GM23338 (cell line): ENCODE data around the gene PDE3A. TPM values are rescaled to one million over a fixed set of nuclear protein-coding genes. Genes with fewer than 3 reads are reported as not detected.

ENCODE experiments used
- ATAC-seq: fragments of 200-7000 bp; cut with Tn5 transposase; 3 replicates; pipeline ENCODE4 v1.9.1; 2020
- DNase-seq: peaks from one replicate; pipeline ENCODE4 v3.0.0-alpha.2; 2015; ENCODE audit warnings: low spot score
- H2AFZ ChIP-seq: fragments of 200-600 bp; sonication (generic); 2 replicates; pipeline ENCODE4 v1.8.0; 2016; ENCODE audit warnings: antibody characterized with exemption, mild to moderate bottlenecking, moderate library complexity
- H3F3A ChIP-seq: fragments of 200-600 bp; sonication (generic); replicated peaks from 2 replicates; pipeline ENCODE4 v1.8.0; 2017; ENCODE audit warnings: antibody characterized with exemption, mixed run types, low read depth
- H3K27ac ChIP-seq: fragments of 200-600 bp; sonication (generic); 2 replicates; pipeline ENCODE4 v1.6.1; 2016; ENCODE audit warnings: low read depth
- H3K27me3 ChIP-seq: fragments of 200-600 bp; sonication (generic); 2 replicates; pipeline ENCODE4 v1.8.0; 2016; ENCODE audit warnings: mild to moderate bottlenecking, mixed run types, moderate library complexity; ENCODE audit not compliant: insufficient read depth
- H3K36me3 ChIP-seq: fragments of 200-600 bp; sonication (generic); 2 replicates; pipeline ENCODE4 v1.8.0; 2016; ENCODE audit warnings: mild to moderate bottlenecking; ENCODE audit not compliant: insufficient read depth
- H3K4me1 ChIP-seq: fragments of 200-600 bp; sonication (generic); 2 replicates; pipeline ENCODE4 v1.8.0; 2016; ENCODE audit warnings: mild to moderate bottlenecking, moderate library complexity; ENCODE audit not compliant: insufficient read depth
- H3K4me2 ChIP-seq: fragments of 200-600 bp; sonication (generic); 2 replicates; pipeline ENCODE4 v1.7.1; 2017; ENCODE audit warnings: mixed run types
- H3K4me3 ChIP-seq: fragments of 200-600 bp; sonication (generic); 2 replicates; pipeline ENCODE4 v1.6.1; 2016; ENCODE audit warnings: mixed run types
- H3K79me2 ChIP-seq: fragments of 200-600 bp; sonication (generic); replicated peaks from 2 replicates; pipeline ENCODE4 v1.8.0; 2017; ENCODE audit warnings: mild to moderate bottlenecking; ENCODE audit not compliant: insufficient read depth
- H3K9me2 ChIP-seq: fragments of 200-600 bp; sonication (generic); 2 replicates; pipeline ENCODE4 v1.8.0; 2017; ENCODE audit not compliant: insufficient read depth
- H4K20me1 ChIP-seq: fragments of 200-600 bp; sonication (generic); replicated peaks from 2 replicates; pipeline ENCODE4 v1.8.0; 2017; ENCODE audit warnings: mild to moderate bottlenecking; ENCODE audit not compliant: insufficient read depth
- H3K27ac Mint-ChIP-seq: 2 replicates; pipeline ENCODE4 v1.8.0; 2020; ENCODE audit warnings: inconsistent platforms, mild to moderate bottlenecking, moderate library complexity, mixed read lengths
- H3K27me3 Mint-ChIP-seq: 3 replicates; pipeline ENCODE4 v1.8.0; 2022; ENCODE audit warnings: low read depth, mild to moderate bottlenecking, moderate library complexity, mixed read lengths, inconsistent platforms; ENCODE audit not compliant: insufficient read depth, poor library complexity
- H3K36me3 Mint-ChIP-seq: 3 replicates; pipeline ENCODE4 v1.8.0; 2021; ENCODE audit warnings: low read depth, mild to moderate bottlenecking, inconsistent platforms, moderate library complexity, mixed read lengths
- H3K4me1 Mint-ChIP-seq: 3 replicates; pipeline ENCODE4 v1.8.0; 2020; ENCODE audit warnings: mild to moderate bottlenecking, inconsistent platforms, mixed read lengths
- H3K4me3 Mint-ChIP-seq: 3 replicates; pipeline ENCODE4 v1.8.0; 2021; ENCODE audit warnings: moderate library complexity, mild to moderate bottlenecking, inconsistent platforms, mixed read lengths
- H3K9me3 Mint-ChIP-seq: 3 replicates; pipeline ENCODE4 v1.8.0; 2020; ENCODE audit warnings: moderate library complexity, mild to moderate bottlenecking, inconsistent platforms, mixed read lengths
- CREB1 ChIP-seq: fragments of 250-450 bp; sonication (Bioruptor Pico); IDR thresholded peaks from 2 replicates; pipeline ENCODE4 v1.5.0; 2020; ENCODE audit warnings: low read depth, mild to moderate bottlenecking, moderate library complexity
- EZH2 ChIP-seq: fragments of 200-600 bp; sonication (generic); IDR thresholded peaks from one replicate; pipeline ENCODE4 v1.8.0; 2017; ENCODE audit warnings: antibody characterized with exemption, mild to moderate bottlenecking, low read depth; ENCODE audit not compliant: unreplicated experiment
- EZH2phosphoT487 ChIP-seq: fragments of 200-600 bp; sonication (generic); IDR thresholded peaks from one replicate; pipeline ENCODE4 v1.8.1; 2018; ENCODE audit warnings: antibody characterized with exemption; ENCODE audit not compliant: unreplicated experiment
- JUNB ChIP-seq: IDR thresholded peaks from one replicate; pipeline ENCODE4 v1.6.1; 2016; ENCODE audit warnings: antibody characterized with exemption; ENCODE audit not compliant: unreplicated experiment
- NANOG ChIP-seq: IDR thresholded peaks from 2 replicates; pipeline ENCODE4 v1.6.1; 2016; ENCODE audit warnings: antibody characterized with exemption, borderline replicate concordance
- POLR2AphosphoS5 ChIP-seq: IDR thresholded peaks from 2 replicates; pipeline ENCODE4 v1.6.1; 2016; ENCODE audit warnings: antibody characterized with exemption, low read depth
- STAT1 ChIP-seq: IDR thresholded peaks from one replicate; pipeline ENCODE4 v1.6.1; 2016; ENCODE audit warnings: antibody characterized with exemption; ENCODE audit not compliant: unreplicated experiment
- ZNF114 ChIP-seq: fragments of 250-450 bp; sonication (Bioruptor Pico); IDR thresholded peaks from 2 replicates; pipeline ENCODE4 v1.5.0; 2020; ENCODE audit warnings: mild to moderate bottlenecking, moderate library complexity
- ZNF331 ChIP-seq: fragments of 250-450 bp; sonication (Bioruptor Pico); IDR thresholded peaks from 2 replicates; pipeline ENCODE4 v1.5.0; 2020; ENCODE audit warnings: low read depth, mild to moderate bottlenecking, moderate library complexity
- polyA plus RNA-seq: library from polyadenylated mRNA; unstranded; fragments of >200 nt; fragmentation: Nextera tagmentation; extraction: Ambion mirVana; gene quantifications from 2 replicates; pipeline ENCODE4 v1.2.1, GENCODE V29; 2016
- total RNA-seq: library from RNA; depleted of rRNA; stranded (reverse); fragments of >200 nt; shearing (Covaris generic); gene quantifications from 2 replicates; pipeline ENCODE4 v1.2.3, GENCODE V29; 2014
- TF ChIP-seq, protein P1 (sequence below): IDR thresholded peaks from one replicate; pipeline ENCODE4 v1.6.1; 2018; ENCODE audit warnings: antibody characterized with exemption; ENCODE audit not compliant: unreplicated experiment
- TF ChIP-seq, protein P2 (sequence below): fragments of 250-450 bp; sonication (Bioruptor Pico); IDR thresholded peaks from 2 replicates; pipeline ENCODE4 v1.5.0; 2020; ENCODE audit warnings: mild to moderate bottlenecking, moderate library complexity
- TF ChIP-seq, protein P3 (sequence below), 2 experiments: fragments of 200-600 bp in 1 of 2; sonication (generic) in 1 of 2; conservative IDR thresholded peaks; 2 replicates each; pipeline versions ENCODE4 v1.5.1 to v1.6.1; 2016 to 2017; ENCODE audit warnings: antibody characterized with exemption in 2 of 2, low read depth in 2 of 2, mild to moderate bottlenecking in 2 of 2, moderate library complexity in 1 of 2
- TF ChIP-seq, protein P4 (sequence below): IDR thresholded peaks from 2 replicates; pipeline ENCODE4 v1.6.1; 2016; ENCODE audit warnings: antibody characterized with exemption

The PDE3A gene
- total and polyA plus RNA-seq, 2 experiments from 2014 or later, result 2.7 to 9.2 TPM

DNA sequence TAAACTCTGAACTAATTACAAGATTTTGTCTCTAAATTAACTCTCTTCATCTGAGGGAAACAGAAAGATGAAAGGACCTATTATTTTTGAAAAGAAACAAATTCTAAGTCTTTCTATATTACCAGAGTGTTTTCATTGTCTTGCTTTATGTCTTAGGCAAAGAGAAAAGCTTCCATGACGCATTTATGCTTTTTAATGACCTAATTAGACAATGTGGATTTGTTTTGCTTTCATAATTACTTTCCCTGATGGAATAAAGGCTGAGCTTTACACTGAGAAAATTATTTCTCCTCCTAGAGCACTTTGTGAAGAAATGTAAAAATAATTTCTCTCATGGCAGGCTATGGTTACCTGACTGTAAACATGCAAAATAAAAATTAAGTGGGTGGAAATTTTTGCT is 188.8 kb downstream of the PDE3A start:
- Histone ChIP-seq H4K20me1 (no peaks in the 10 kb centered on the region), H3K27ac (no peak overlapping the region), H3K4me2 (no peak overlapping the region), H3K9me2 (no peaks in the 10 kb centered on the region), H3K4me3 (no peak overlapping the region), H3K27me3 (no peaks in the 10 kb centered on the region), H3K79me2 (no peaks in the 10 kb centered on the region), H2AFZ (no peak overlapping the region), H3K4me1 (no peaks in the 10 kb centered on the region), H3F3A (no peaks in the 10 kb centered on the region), H3K36me3 (no peaks in the 10 kb centered on the region)
- no peaks in the 10 kb centered on the region for H3K27me3 Mint-ChIP-seq
- peaks cover 2% of the 10 kb centered on the region; the same call in 1 of the 3 replicates for H3K36me3 Mint-ChIP-seq
- ATAC-seq (no peak), DNase-seq (no peak)
- H3K27ac Mint-ChIP-seq, result no peak overlapping the region
- H3K4me3 Mint-ChIP-seq, result no peak overlapping the region
- TF ChIP-seq NANOG (no peak), STAT1 (no peak), EZH2 (no peak), POLR2AphosphoS5 (no peak), ZNF331 (CRISPR knock-in tag) (no peak), ZNF114 (CRISPR knock-in tag) (no peak), JUNB (no peak), CREB1 (CRISPR knock-in tag) (no peak), EZH2phosphoT487 (no peak)
- TF ChIP-seq, protein P1, sequence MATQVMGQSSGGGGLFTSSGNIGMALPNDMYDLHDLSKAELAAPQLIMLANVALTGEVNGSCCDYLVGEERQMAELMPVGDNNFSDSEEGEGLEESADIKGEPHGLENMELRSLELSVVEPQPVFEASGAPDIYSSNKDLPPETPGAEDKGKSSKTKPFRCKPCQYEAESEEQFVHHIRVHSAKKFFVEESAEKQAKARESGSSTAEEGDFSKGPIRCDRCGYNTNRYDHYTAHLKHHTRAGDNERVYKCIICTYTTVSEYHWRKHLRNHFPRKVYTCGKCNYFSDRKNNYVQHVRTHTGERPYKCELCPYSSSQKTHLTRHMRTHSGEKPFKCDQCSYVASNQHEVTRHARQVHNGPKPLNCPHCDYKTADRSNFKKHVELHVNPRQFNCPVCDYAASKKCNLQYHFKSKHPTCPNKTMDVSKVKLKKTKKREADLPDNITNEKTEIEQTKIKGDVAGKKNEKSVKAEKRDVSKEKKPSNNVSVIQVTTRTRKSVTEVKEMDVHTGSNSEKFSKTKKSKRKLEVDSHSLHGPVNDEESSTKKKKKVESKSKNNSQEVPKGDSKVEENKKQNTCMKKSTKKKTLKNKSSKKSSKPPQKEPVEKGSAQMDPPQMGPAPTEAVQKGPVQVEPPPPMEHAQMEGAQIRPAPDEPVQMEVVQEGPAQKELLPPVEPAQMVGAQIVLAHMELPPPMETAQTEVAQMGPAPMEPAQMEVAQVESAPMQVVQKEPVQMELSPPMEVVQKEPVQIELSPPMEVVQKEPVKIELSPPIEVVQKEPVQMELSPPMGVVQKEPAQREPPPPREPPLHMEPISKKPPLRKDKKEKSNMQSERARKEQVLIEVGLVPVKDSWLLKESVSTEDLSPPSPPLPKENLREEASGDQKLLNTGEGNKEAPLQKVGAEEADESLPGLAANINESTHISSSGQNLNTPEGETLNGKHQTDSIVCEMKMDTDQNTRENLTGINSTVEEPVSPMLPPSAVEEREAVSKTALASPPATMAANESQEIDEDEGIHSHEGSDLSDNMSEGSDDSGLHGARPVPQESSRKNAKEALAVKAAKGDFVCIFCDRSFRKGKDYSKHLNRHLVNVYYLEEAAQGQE, result no peak
- TF ChIP-seq, protein P2, sequence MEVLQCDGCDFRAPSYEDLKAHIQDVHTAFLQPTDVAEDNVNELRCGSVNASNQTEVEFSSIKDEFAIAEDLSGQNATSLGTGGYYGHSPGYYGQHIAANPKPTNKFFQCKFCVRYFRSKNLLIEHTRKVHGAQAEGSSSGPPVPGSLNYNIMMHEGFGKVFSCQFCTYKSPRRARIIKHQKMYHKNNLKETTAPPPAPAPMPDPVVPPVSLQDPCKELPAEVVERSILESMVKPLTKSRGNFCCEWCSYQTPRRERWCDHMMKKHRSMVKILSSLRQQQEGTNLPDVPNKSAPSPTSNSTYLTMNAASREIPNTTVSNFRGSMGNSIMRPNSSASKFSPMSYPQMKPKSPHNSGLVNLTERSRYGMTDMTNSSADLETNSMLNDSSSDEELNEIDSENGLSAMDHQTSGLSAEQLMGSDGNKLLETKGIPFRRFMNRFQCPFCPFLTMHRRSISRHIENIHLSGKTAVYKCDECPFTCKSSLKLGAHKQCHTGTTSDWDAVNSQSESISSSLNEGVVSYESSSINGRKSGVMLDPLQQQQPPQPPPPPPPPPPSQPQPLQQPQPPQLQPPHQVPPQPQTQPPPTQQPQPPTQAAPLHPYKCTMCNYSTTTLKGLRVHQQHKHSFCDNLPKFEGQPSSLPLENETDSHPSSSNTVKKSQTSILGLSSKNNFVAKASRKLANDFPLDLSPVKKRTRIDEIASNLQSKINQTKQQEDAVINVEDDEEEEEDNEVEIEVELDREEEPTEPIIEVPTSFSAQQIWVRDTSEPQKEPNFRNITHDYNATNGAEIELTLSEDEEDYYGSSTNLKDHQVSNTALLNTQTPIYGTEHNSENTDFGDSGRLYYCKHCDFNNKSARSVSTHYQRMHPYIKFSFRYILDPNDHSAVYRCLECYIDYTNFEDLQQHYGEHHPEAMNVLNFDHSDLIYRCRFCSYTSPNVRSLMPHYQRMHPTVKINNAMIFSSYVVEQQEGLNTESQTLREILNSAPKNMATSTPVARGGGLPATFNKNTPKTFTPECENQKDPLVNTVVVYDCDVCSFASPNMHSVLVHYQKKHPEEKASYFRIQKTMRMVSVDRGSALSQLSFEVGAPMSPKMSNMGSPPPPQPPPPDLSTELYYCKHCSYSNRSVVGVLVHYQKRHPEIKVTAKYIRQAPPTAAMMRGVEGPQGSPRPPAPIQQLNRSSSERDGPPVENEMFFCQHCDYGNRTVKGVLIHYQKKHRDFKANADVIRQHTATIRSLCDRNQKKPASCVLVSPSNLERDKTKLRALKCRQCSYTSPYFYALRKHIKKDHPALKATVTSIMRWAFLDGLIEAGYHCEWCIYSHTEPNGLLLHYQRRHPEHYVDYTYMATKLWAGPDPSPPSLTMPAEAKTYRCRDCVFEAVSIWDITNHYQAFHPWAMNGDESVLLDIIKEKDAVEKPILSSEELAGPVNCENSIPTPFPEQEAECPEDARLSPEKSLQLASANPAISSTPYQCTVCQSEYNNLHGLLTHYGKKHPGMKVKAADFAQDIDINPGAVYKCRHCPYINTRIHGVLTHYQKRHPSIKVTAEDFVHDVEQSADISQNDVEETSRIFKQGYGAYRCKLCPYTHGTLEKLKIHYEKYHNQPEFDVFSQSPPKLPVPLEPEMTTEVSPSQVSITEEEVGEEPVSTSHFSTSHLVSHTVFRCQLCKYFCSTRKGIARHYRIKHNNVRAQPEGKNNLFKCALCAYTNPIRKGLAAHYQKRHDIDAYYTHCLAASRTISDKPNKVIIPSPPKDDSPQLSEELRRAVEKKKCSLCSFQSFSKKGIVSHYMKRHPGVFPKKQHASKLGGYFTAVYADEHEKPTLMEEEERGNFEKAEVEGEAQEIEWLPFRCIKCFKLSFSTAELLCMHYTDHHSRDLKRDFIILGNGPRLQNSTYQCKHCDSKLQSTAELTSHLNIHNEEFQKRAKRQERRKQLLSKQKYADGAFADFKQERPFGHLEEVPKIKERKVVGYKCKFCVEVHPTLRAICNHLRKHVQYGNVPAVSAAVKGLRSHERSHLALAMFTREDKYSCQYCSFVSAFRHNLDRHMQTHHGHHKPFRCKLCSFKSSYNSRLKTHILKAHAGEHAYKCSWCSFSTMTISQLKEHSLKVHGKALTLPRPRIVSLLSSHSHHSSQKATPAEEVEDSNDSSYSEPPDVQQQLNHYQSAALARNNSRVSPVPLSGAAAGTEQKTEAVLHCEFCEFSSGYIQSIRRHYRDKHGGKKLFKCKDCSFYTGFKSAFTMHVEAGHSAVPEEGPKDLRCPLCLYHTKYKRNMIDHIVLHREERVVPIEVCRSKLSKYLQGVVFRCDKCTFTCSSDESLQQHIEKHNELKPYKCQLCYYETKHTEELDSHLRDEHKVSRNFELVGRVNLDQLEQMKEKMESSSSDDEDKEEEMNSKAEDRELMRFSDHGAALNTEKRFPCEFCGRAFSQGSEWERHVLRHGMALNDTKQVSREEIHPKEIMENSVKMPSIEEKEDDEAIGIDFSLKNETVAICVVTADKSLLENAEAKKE (CRISPR knock-in tag), result no peak
- TF ChIP-seq, protein P3, sequence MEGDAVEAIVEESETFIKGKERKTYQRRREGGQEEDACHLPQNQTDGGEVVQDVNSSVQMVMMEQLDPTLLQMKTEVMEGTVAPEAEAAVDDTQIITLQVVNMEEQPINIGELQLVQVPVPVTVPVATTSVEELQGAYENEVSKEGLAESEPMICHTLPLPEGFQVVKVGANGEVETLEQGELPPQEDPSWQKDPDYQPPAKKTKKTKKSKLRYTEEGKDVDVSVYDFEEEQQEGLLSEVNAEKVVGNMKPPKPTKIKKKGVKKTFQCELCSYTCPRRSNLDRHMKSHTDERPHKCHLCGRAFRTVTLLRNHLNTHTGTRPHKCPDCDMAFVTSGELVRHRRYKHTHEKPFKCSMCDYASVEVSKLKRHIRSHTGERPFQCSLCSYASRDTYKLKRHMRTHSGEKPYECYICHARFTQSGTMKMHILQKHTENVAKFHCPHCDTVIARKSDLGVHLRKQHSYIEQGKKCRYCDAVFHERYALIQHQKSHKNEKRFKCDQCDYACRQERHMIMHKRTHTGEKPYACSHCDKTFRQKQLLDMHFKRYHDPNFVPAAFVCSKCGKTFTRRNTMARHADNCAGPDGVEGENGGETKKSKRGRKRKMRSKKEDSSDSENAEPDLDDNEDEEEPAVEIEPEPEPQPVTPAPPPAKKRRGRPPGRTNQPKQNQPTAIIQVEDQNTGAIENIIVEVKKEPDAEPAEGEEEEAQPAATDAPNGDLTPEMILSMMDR (conservative IDR thresholded peaks at IDR 0.05; ENCODE audit: low read depth in 2 of 2), result no peak
- TF ChIP-seq, protein P4, sequence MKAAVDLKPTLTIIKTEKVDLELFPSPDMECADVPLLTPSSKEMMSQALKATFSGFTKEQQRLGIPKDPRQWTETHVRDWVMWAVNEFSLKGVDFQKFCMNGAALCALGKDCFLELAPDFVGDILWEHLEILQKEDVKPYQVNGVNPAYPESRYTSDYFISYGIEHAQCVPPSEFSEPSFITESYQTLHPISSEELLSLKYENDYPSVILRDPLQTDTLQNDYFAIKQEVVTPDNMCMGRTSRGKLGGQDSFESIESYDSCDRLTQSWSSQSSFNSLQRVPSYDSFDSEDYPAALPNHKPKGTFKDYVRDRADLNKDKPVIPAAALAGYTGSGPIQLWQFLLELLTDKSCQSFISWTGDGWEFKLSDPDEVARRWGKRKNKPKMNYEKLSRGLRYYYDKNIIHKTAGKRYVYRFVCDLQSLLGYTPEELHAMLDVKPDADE, result no peak
- peaks cover 2% of the 10 kb centered on the region; the same call in 2 of the 3 replicates for H3K9me3 Mint-ChIP-seq
- no peaks in the 10 kb centered on the region for H3K4me1 Mint-ChIP-seq
